ENCODE data around the gene CYP2R1. TPM values are rescaled to one million over a fixed set of nuclear protein-coding genes. Genes with fewer than 3 reads are reported as not detected.

Gene CYP2R1, protein sequence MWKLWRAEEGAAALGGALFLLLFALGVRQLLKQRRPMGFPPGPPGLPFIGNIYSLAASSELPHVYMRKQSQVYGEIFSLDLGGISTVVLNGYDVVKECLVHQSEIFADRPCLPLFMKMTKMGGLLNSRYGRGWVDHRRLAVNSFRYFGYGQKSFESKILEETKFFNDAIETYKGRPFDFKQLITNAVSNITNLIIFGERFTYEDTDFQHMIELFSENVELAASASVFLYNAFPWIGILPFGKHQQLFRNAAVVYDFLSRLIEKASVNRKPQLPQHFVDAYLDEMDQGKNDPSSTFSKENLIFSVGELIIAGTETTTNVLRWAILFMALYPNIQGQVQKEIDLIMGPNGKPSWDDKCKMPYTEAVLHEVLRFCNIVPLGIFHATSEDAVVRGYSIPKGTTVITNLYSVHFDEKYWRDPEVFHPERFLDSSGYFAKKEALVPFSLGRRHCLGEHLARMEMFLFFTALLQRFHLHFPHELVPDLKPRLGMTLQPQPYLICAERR
- total RNA-seq (2021; ENCODE audit: unreplicated experiment) (18.3 TPM), Bru-seq, nascent RNA (percentile 85 among the genes with signal in this experiment), BruChase-seq, experiment 1, labeled RNA remaining after a 6-hour chase (percentile 73 among the genes with signal in this experiment), BruChase-seq, experiment 2, labeled RNA remaining after a 2-hour chase (percentile 92 among the genes with signal in this experiment)
- 17.5 and 24.6 TPM in 2 replicates for polyA plus RNA-seq (2012)
- long read RNA-seq, partial matches to known transcripts: 2 of 18 reads
- long read RNA-seq, other reads (novel, unspliced or antisense): 11 of 18 reads

DNA sequence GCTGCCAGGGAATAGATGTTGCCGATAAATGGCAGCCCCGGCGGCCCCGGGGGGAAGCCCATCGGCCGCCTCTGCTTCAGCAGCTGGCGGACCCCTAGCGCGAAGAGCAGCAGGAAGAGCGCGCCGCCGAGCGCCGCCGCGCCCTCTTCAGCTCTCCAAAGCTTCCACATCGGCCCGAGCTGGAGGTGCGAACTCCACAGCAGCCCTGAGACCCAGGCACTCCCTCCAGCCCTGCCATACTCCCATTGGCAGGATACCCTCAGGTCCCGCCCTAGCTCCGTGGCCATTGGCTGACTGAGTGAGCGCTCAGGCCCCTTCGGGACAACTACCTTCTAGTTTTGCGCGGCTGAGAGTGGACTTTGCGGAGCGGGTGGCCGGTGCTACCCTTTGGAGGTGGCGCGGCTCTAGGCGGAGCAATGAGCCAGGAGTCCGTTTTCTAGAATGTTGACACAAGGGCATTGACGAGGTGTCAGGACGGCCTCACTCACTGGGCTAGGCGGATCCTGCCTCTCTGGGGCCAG, at the start of gene CYP2R1:
Gene CYP2R1, minus strand, starts transcription at position 196 of the 521 bp plus-strand sequence. Its CDS starts 26 bp downstream, at position 170.
- Histone ChIP-seq H3K79me2 (ENCODE audit: insufficient read depth, low read length) (no peaks in the 10 kb centered on the region), H4K20me1 (ENCODE audit: insufficient read depth) (no peaks in the 10 kb centered on the region), H3K9me3 (ENCODE audit: control insufficient read depth in 1 of 2, insufficient read depth in 1 of 2, low read depth in 1 of 2, low read length in 2 of 2) (no peaks in the 10 kb centered on the region), H3K9ac (ENCODE audit: low read length) (peak within 1 kb of the TSS; percentile 54), H3K36me3 (ENCODE audit: control insufficient read depth in 1 of 2, insufficient read depth in 2 of 2, low read length in 2 of 2) (no peaks in the 10 kb centered on the region), H3K4me3 (replicated peaks in 1 of 2; ENCODE audit: low read depth in 1 of 2, low read length in 2 of 2) (peak within 1 kb of the TSS; percentile 57 to 62), H3K27me3 (ENCODE audit: insufficient read depth, low read length) (no peaks in the 10 kb centered on the region), H2AFZ (ENCODE audit: low read depth, low read length, poor library complexity, severe bottlenecking) (peak within 1 kb of the TSS; percentile 77), H3K4me1 (ENCODE audit: control insufficient read depth in 1 of 2, insufficient read depth in 2 of 2, low read length in 2 of 2) (peaks cover 5 to 24% of the 10 kb centered on the region in 2 experiments; a peak in 3 of 4 replicates), H3K9me2 (ENCODE audit: insufficient read depth) (no peaks in the 10 kb centered on the region), H3K27ac (ENCODE audit: low read depth, low read length) (peak within 1 kb of the TSS; percentile 87), H3K4me2 (ENCODE audit: low read length) (peak within 1 kb of the TSS; percentile 82)
- POLR2A ChIA-PET: interaction anchor here (0.7 to 2.5 kb wide), 11 partner anchors 8 to 318 kb away, joined by 3 to 17 read pairs (median 3); no protein-coding TSS in a partner anchor
- ATAC-seq (peak; percentile 95), DNase-seq (ENCODE audit: low read depth, low spot score) (peak; percentile 97)
- intact Hi-C loops (cut with micrococcal nuclease): loop anchor here (5.0 to 10.0 kb wide), 3 partner anchors 40 to 370 kb away; partner anchors contain the start of genes PDE3B and PSMA1
- TF ChIP-seq RAD21 (IDR thresholded peaks at IDR 0.05; ENCODE audit: low read depth): no peak
- TF ChIP-seq JUND (IDR thresholded peaks at IDR 0.05): peak; percentile 47; the same call in 1 of the 2 replicates
- peak; percentile 75 for TF ChIP-seq POLR2AphosphoS5 (IDR thresholded peaks at IDR 0.05; ENCODE audit: low read depth, low read length)
- peak; percentile 77 for TF ChIP-seq TCF7L2 (IDR thresholded peaks at IDR 0.05; ENCODE audit: borderline replicate concordance, extremely low read depth, insufficient read depth, insufficient read length)
- TF ChIP-seq, protein P1, sequence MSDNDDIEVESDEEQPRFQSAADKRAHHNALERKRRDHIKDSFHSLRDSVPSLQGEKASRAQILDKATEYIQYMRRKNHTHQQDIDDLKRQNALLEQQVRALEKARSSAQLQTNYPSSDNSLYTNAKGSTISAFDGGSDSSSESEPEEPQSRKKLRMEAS (IDR thresholded peaks at IDR 0.05): peak; percentile 90
- TF ChIP-seq SP1 (IDR thresholded peaks at IDR 0.05; ENCODE audit: low read depth): peak; percentile 98
- no peak for TF ChIP-seq EGR1 (IDR thresholded peaks at IDR 0.05; ENCODE audit: low read depth)
- TF ChIP-seq SIN3A (IDR thresholded peaks at IDR 0.05; ENCODE audit: low read depth): no peak; the same call in 1 of the 2 replicates
- no peak for TF ChIP-seq ELF1 (IDR thresholded peaks at IDR 0.05; ENCODE audit: borderline replicate concordance, low read depth)
- TF ChIP-seq, protein P2, sequence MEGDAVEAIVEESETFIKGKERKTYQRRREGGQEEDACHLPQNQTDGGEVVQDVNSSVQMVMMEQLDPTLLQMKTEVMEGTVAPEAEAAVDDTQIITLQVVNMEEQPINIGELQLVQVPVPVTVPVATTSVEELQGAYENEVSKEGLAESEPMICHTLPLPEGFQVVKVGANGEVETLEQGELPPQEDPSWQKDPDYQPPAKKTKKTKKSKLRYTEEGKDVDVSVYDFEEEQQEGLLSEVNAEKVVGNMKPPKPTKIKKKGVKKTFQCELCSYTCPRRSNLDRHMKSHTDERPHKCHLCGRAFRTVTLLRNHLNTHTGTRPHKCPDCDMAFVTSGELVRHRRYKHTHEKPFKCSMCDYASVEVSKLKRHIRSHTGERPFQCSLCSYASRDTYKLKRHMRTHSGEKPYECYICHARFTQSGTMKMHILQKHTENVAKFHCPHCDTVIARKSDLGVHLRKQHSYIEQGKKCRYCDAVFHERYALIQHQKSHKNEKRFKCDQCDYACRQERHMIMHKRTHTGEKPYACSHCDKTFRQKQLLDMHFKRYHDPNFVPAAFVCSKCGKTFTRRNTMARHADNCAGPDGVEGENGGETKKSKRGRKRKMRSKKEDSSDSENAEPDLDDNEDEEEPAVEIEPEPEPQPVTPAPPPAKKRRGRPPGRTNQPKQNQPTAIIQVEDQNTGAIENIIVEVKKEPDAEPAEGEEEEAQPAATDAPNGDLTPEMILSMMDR (IDR thresholded peaks at IDR 0.05 in 2 of 3, conservative IDR thresholded peaks at IDR 0.05 in 1 of 3; ENCODE audit: borderline replicate concordance in 1 of 3, insufficient read depth in 1 of 3, low read depth in 2 of 3, low read length in 2 of 3): no peak
- TF ChIP-seq YY1 (IDR thresholded peaks at IDR 0.05; ENCODE audit: extremely low read depth, insufficient replicate concordance, low read depth, low read length): no peak
- TF ChIP-seq FOSL1 (IDR thresholded peaks at IDR 0.05; ENCODE audit: low read depth): no peak
- no peak for TF ChIP-seq SRF (IDR thresholded peaks at IDR 0.05; ENCODE audit: low read depth)
- TF ChIP-seq ZFX (IDR thresholded peaks at IDR 0.05): no peak; the same call in 1 of the 2 replicates
- peak; percentile 89; the same call in 1 of the 2 replicates for TF ChIP-seq CBX3 (IDR thresholded peaks at IDR 0.05; ENCODE audit: low read depth)
- no peak for TF ChIP-seq POLR2A (IDR thresholded peaks at IDR 0.05; ENCODE audit: borderline replicate concordance, extremely low read depth, insufficient read depth, insufficient read length)
- TF ChIP-seq, protein P3, sequence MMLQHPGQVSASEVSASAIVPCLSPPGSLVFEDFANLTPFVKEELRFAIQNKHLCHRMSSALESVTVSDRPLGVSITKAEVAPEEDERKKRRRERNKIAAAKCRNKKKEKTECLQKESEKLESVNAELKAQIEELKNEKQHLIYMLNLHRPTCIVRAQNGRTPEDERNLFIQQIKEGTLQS (IDR thresholded peaks at IDR 0.05): no peak
- no peak for TF ChIP-seq ZNF274 (IDR thresholded peaks at IDR 0.05; ENCODE audit: low read depth, low read length)
- RAD21 ChIA-PET (ENCODE audit: low non-redundant PET in 1 of 2, low total read pairs in 2 of 2, uncharacterized antibody in 2 of 2, unreplicated experiment in 2 of 2): interaction anchor here (0.8 to 1.0 kb wide), 2 partner anchors 16 kb away, joined by 3 to 4 read pairs; no protein-coding TSS in a partner anchor
- no TSS peak for BruUV-seq (replicated peaks)
- CTCF ChIA-PET: interaction anchor here (0.9 to 5.2 kb wide), 9 partner anchors 8 to 183 kb away, joined by 3 to 75 read pairs (median 4); no protein-coding TSS in a partner anchor

Measured in HCT116 (cell line).